Stimulated activated CD4-positive, alpha-beta T cell treated with anti-CD3 and anti-CD28 coated beads, Interleukin-12 subunit alpha, Interleukin-12 subunit beta, amount 100 ng/mL, for 48 hours (primary cell): ENCODE results near the gene TSPAN4.
A peak's percentile ranks its signal among the peaks of the same experiment; 100 is the strongest.

Experiments used
- DNase-seq, 3 donors: peaks; one replicate each; pipeline ENCODE4 v3.0.0-alpha.2; 2020; ENCODE audit warnings: low read depth in 2 of 3, low spot score in 1 of 3

TSPAN4 gene

DNA sequence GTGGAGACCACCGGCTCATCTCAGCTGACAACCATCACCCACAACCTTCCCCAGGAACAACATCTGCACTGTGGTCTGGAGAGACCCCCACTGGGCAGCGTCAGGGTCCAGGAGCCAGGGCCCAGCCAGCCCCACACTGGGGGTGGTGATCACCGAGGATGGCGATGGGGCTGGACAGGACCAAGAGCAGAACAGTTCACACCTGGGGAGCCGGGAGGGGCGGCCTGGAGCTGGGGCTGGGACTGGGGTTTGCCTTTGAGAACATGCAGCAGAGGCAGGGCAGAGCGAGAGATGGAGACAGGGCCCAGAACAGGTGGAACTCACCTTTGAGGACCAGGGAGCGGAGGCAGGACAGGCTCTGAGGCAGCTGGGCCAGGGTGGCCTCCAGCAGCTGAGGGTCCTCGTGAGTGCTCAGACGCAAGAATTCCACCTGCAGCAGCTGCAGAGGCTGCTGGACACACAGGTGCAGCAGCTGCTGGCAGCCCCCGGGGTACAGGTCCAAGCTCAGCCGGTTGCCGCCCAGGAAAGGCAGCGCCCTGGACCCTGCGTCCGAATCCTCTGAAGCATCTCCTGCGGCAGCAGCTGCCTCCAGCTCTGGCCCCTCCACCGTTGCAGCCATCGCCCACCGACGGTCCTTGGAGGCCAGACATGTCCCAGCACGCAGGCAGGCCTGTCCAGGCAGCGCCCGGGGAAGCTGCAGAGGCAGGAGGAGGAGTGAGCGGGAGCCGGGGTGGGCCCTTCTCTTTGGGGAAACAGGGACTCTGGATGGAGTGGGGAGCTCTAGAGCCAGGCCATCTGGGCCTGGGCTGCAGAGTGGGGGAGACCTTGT, 38.7 kb upstream of the TSPAN4 start:
- no peak for DNase-seq

DNA sequence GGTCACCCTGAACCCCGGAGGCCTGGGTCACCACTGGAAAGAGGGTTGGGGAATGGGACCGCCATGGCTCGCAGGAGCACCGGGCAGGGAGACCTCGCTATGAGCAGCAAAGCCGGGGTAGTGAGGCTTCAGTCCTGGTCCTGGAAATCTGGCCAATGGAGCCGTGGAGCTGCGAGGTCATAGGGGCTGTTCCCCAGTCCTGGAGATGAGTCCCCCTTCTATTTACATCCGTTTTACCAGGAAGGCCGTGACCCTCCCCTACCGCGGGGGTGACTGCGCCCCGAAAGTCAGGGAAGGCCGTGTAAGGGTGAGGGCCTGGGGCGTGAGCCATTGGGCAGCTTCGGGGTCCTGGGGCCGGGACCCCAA, 38.1 kb upstream of the TSPAN4 start:
- no peak for DNase-seq

- no peak for DNase-seq
Observed at GRCh38 chr11:808427-809286, 34.0 kb upstream of the TSPAN4 start.

DNA sequence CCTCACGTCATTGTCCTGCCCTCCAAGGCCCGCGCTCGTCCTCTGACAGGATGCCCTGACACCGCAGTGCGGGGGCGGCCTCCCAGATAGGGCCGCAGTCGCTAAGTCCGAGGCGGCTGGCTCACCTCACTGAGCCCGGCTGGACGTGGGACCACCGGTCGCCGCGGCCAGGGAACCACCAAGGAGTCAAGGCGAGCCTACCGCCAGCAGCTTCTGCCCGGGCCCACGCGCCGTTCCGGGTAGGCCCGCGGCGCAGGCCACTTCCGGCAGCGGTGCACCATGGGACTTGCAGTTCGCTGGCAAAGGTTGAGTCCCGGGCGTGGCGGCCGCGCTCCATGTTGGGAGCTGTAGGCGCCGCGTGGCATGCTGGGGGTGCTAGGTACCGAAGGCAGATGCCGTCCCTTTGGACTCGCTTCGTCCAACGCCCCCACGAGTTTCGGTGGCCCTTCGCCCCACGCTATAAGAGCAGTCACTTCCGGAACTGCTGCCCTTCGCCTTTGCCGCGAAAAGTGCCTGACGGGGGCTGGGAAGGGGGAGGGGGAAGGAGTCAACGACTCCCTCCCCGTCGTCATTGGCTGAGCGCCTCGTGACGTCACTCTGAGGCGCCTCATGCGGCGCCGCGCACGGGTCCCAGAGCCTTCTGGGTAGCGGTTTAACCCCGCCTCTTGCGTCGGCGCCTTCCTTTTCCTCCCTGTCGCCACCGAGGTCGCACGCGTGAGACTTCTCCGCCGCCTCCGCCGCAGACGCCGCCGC, 33.2 kb upstream of the TSPAN4 start, which contains the start of gene RPLP2:
RPLP2 (plus strand) TSS at position 681 of the 753 bp plus-strand sequence. CDS start 268 bp downstream, outside the sequence.
- DNase-seq: peak; percentile 96 to 98 (median 97)

DNA sequence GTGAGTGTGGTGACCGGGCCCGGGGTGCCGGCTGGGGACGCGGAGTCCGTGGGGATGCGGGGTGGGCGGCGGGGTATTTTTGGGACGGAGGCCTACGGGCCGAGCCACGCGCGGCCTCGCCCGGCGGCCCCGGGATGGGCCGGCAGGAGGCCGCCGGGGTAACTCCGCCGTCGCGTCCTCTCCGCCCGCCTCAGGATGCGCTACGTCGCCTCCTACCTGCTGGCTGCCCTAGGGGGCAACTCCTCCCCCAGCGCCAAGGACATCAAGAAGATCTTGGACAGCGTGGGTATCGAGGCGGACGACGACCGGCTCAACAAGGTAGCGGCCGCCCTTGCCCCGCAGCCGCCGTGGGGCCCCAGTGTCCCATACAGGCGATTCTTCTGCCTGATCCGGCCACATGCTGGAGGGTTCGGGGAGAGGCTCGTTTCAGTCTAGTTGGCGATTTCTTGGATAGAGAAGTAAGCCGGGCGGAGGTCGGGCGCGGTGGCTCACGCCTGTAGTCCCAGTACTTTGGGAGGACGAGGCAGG, 32.5 kb upstream of the TSPAN4 start:
- DNase-seq: no peak

DNA sequence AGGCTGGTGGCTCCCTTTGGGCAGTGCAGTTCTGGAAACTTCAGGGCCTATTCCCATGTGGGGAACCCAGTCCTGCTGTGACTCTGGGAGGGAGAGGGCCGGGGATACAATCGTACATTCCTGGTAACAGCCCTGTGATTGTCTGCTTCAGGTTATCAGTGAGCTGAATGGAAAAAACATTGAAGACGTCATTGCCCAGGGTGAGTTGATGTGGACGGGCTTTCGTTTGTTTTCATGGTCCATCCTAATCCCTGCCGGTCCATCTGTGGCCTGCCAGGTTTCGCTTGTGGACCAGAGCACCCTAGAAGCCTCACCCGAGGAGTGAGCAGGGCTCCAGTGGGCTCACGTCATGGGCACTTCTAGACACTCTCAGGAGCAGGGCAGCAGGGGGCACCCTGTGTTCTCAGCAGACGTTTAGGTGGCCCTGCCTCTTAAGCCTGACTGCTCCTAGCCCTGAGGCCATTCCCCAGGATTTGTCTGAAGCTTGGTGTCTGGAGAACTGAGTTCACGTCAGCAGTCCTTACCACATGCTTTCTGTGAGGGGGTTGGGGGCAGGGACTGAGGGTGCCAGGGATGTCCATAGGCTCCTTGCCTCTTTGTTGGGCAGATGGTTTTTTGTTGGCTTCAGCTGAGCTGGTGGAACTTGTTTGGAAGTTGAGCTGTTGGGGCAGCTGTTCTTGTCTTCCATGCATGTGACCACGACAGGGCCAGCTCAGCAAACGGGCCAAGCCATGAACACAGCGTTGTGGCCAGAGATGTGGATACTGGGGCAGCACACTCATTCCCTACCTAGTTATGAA, 31.0 kb upstream of the TSPAN4 start:
- DNase-seq: no peak

- DNase-seq: no peak
Observed at GRCh38 chr11:812390-812789, 30.3 kb upstream of the TSPAN4 start.

- DNase-seq: no peak
Observed at GRCh38 chr11:813072-813455, 29.6 kb upstream of the TSPAN4 start.

- DNase-seq: no peak
Observed at GRCh38 chr11:813456-814096, 29.1 kb upstream of the TSPAN4 start.

DNA sequence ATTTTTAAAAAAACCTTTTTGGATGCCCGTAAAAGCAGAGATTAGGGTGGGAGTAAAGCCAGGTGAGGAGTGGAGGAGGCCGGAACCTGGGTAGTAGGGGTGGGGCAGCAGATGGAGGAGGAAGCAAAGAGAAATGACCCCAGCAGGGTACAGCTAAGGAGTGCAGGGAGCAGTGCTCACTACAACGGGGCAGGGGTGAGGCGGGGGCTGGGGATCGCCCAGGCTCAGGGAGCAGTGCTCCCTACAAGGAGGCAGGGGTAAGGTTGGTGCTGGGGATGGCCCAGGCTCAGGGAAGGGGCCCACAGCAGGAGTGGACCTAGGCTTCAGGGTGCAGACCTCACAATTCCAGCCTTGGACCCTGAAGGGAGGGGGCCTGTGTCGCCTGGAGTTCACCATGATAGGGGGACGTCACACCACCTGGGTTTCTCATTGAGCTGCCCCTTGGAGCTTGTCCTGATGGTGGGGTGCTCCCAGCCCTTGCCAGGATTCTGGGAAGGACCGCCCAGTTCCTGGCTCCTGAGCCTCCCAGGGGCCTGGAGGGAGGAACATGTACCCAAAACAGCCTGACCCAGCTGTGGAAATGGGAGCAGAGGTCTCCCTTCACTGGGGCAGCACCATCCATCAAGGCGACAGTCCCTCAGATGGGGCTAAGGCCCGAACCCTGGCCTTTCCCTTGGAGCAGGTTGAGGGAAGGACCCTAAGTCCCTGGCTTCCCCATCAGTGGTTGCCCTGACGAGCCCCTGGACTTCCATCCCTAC, 26.8 kb upstream of the TSPAN4 start:
- DNase-seq: no peak

DNA sequence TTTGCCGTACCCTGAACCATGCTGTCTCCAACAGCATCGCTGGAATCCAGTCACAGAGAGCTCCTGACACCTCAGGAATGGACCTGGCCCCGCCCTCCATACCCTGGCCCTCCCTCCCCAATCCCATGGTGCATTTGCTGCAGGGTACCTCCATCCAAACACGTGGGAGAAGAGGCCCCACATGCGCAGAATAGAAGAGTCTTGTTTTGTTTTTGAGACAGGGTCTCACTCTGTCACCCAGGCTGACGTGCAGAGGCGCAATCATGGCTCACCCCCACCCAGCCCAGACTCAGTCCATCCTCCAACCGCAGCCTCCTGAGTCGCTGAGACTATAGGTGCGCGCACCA, 26.2 kb upstream of the TSPAN4 start:
- no peak for DNase-seq

- DNase-seq: no peak
Observed at GRCh38 chr11:818396-819128, 24.1 kb upstream of the TSPAN4 start, which contains the start of gene PNPLA2. Gene PNPLA2, plus strand, starts transcription at chr11:818914. Its CDS starts 805 bp downstream, at chr11:819719.

DNA sequence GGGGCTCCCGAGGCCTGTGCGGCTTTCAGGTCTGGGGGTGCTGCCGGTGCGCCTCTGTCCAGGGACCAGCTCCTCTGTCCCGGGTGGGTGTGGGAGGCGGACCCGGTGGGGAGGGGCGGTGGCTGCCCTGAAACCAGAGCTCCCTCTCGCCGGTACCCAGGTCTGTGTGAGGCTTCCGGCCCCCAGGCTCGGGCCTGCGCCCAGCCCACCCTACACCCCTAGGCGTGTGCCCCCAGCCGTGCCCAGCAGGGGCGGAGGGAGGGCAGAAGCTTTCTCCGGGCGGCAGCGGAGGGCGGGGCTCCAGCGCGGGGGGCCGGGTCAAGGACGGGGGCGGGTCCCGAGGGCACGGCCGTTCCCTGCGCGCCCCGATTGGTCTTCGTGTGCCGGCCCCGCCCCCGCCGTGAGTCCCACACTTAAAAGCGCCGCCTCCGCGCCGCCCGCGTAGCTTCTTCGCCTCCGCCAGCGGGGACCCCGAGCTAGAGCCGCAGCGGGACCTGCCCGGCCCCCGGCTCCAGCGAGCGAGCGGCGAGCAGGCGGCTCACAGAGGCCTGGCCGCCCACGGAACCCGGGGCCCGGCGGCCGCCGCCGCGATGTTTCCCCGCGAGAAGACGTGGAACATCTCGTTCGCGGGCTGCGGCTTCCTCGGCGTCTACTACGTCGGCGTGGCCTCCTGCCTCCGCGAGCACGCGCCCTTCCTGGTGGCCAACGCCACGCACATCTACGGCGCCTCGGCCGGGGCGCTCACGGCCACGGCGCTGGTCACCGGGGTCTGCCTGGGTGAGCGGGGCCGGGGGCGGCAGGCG, 23.3 kb upstream of the TSPAN4 start:
- peak; percentile 78 to 91 (median 84) for DNase-seq

- peak; percentile 85 to 88 (median 88) for DNase-seq
Observed at GRCh38 chr11:819943-820649, 22.6 kb upstream of the TSPAN4 start.

DNA sequence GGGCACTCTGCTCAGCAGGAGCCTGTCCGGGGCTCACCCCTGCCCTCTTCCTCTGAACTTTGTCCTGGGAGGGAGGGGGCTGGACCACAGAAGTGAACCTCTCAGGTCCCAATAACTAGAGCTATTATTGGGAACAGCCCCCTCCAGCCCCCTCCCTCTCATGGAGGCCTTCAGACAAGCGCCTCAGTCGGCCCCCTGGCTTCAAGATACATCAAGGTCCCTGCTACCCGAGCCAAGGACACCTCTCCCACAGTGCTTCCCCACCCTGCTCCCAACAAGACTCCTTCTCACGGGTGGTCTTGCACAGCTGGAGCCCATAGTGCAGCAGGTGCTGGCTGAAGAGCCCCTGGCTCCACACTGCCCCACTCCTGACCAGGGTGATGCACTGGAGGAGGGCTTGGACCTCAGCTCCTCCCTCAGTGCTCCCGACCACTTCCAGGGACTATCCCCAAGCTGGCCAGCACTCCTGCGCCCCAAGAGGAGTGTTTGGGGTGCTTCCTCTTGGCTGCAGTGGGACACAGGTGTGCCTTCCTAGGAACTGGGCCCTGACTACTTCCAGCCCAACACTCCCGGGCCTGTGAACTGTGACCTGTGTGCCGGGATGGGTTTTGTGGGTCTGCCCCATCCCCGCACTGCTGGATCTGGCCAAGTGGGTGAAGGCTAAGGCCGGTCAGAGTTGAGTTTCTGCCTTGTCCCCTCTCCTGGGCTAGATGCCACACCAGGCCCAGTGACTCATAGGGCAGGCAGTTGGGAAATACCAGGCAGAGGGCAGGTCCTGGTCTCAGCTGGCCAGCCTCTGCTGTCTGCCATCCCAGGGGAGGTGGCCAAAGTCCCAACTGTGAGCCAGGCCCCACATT, 21.8 kb upstream of the TSPAN4 start:
- DNase-seq: no peak
